HepG2 (cell line): ENCODE measurements around the gene GTF2F2. TPM values are rescaled to one million over a fixed set of nuclear protein-coding genes. Genes with fewer than 3 reads are reported as not detected.

ENCODE experiments used
- ATAC-seq: fragments of 200-7000 bp; cut with Tn5 transposase; 3 replicates; pipeline ENCODE4 v1.9.1; 2020; ENCODE audit warnings: mild to moderate bottlenecking, moderate library complexity
- BruUV-seq: library from RNA; stranded (reverse); fragments of 400-500 nt; replicated peaks from 2 replicates; lab custom pipeline; 2021; lab: Mats Ljungman, UMichigan
- CTCF ChIA-PET: fragments of 300-600 bp; formaldehyde crosslinking; extraction: SDS; loops from one replicate; lab custom pipeline; 2021; ENCODE audit warnings: low total read pairs, inconsistent platforms, low intra/inter-chr PET ratio; lab: Yijun Ruan, JAX
- POLR2A ChIA-PET: fragments of 350-600 bp; sonication (Branson Sonifier 250); formaldehyde crosslinking; loops from one replicate; lab custom pipeline; 2020; ENCODE audit warnings: antibody characterized with exemption, inconsistent platforms; lab: Yijun Ruan, JAX
- DNase-seq: peaks from one replicate; pipeline ENCODE4 v3.0.0-alpha.2; 2015; ENCODE audit warnings: low spot score
- FAIRE-seq: peaks from 3 replicates; lab custom pipeline; 2011; peaks lifted over from hg19 to GRCh38; lab: Jason Lieb, UNC
- H2AFZ ChIP-seq: one replicate; pipeline ENCODE4 v1.6.1; 2011; ENCODE audit warnings: low read length, inconsistent platforms
- H3K27ac ChIP-seq: fragments of 300-600 bp; 3 replicates; pipeline ENCODE4 v1.8.0; 2011; ENCODE audit warnings: mixed run types, mild to moderate bottlenecking, mixed read lengths, low read length, inconsistent platforms; ENCODE audit not compliant: insufficient read depth; ENCODE audit errors: extremely low read length
- H3K27me3 ChIP-seq, 2 experiments: fragments of 200-600 bp in 1 of 2; 2 replicates in 1 of 2; 3 replicates in 1 of 2; pipeline versions ENCODE4 v1.6.0 to v1.8.0; 2011; ENCODE audit warnings: low read length in 2 of 2, mild to moderate bottlenecking in 2 of 2, moderate library complexity in 2 of 2, inconsistent platforms in 1 of 2; ENCODE audit not compliant: insufficient read depth in 2 of 2, control insufficient read depth in 1 of 2
- H3K36me3 ChIP-seq, 2 experiments: fragments of 200-600 bp in 1 of 2; replicated peaks in 1 of 2; 2 replicates in 1 of 2; 3 replicates in 1 of 2; pipeline versions ENCODE4 v1.5.1 to v1.8.0; 2011; ENCODE audit warnings: low read length in 2 of 2, inconsistent platforms in 1 of 2; ENCODE audit not compliant: insufficient read depth in 2 of 2, control insufficient read depth in 1 of 2
- H3K4me1 ChIP-seq: 2 replicates; pipeline ENCODE4 v1.5.1; 2012; ENCODE audit warnings: low read length, inconsistent platforms; ENCODE audit not compliant: insufficient read depth
- H3K4me2 ChIP-seq: 2 replicates; pipeline ENCODE4 v1.6.0; 2011; ENCODE audit warnings: low read depth, low read length, inconsistent platforms
- H3K4me3 ChIP-seq, 3 experiments: fragments of 200-600 bp in 1 of 3; sonication (generic), shearing (Covaris generic) in 1 of 3; replicated peaks in 1 of 3; 2 replicates each; pipeline ENCODE4 v1.5.1; 2011 to 2016; ENCODE audit warnings: low read length in 3 of 3, inconsistent platforms in 2 of 3, low read depth in 2 of 3, mild to moderate bottlenecking in 2 of 3, control low read depth in 1 of 3, mixed read lengths in 1 of 3; ENCODE audit not compliant: insufficient read depth in 1 of 3
- H3K79me2 ChIP-seq: one replicate; pipeline ENCODE4 v1.6.1; 2011; ENCODE audit warnings: low read length, inconsistent platforms; ENCODE audit not compliant: insufficient read depth
- H3K9ac ChIP-seq: 2 replicates; pipeline ENCODE4 v1.6.0; 2011; ENCODE audit warnings: mild to moderate bottlenecking, low read depth, low read length, inconsistent platforms; ENCODE audit not compliant: insufficient read depth
- H3K9me3 ChIP-seq: 2 replicates; pipeline ENCODE4 v1.5.1; 2012; ENCODE audit warnings: mild to moderate bottlenecking, low read length
- H4K20me1 ChIP-seq: 2 replicates; pipeline ENCODE4 v1.6.0; 2011; ENCODE audit warnings: inconsistent platforms, mild to moderate bottlenecking, low read length, moderate library complexity; ENCODE audit not compliant: insufficient read depth
- HDAC2 ChIP-seq: sonication (generic); formaldehyde crosslinking; IDR thresholded peaks from 2 replicates; pipeline ENCODE4 v1.4.0; 2020; ENCODE audit warnings: missing genetic modification reagents
- ISX ChIP-seq: sonication (generic); formaldehyde crosslinking; conservative IDR thresholded peaks from 2 replicates; pipeline ENCODE4 v1.5.0; 2020; ENCODE audit warnings: missing genetic modification reagents
- NR3C1 ChIP-seq: sonication (generic); formaldehyde crosslinking; IDR thresholded peaks from 2 replicates; pipeline ENCODE4 v1.4.0; 2020; ENCODE audit warnings: missing genetic modification reagents
- ZFP41 ChIP-seq: sonication (generic); formaldehyde crosslinking; IDR thresholded peaks from 2 replicates; pipeline ENCODE4 v1.4.0; 2020; ENCODE audit warnings: mild to moderate bottlenecking, missing genetic modification reagents, borderline replicate concordance
- ZMAT3 ChIP-seq: sonication (generic); formaldehyde crosslinking; conservative IDR thresholded peaks from 2 replicates; pipeline ENCODE4 v1.7.0; 2021; ENCODE audit warnings: missing genetic modification reagents
- ZNF780A ChIP-seq: sonication (generic); formaldehyde crosslinking; IDR thresholded peaks from 2 replicates; pipeline ENCODE4 v1.8.0; 2022; ENCODE audit warnings: mild to moderate bottlenecking, missing genetic modification reagents, moderate library complexity
- ZSCAN25 ChIP-seq: sonication (generic); formaldehyde crosslinking; IDR thresholded peaks from 2 replicates; pipeline ENCODE4 v1.8.0; 2022; ENCODE audit warnings: mild to moderate bottlenecking, missing genetic modification reagents
- WGBS: methylation state at CpG from one replicate; pipeline ENCODE4 v1.1.6; 2017; ENCODE audit warnings: low lambda C conversion rate; 5-methylcytosine and 5-hydroxymethylcytosine counted together
- in situ Hi-C: cut with HindIII; loops from 2 replicates; pipeline ENCODE4 v1.10.0; 2017; ENCODE audit warnings: low pct_unique_long_range_greater_than_20kb; ENCODE audit not compliant: extremely low pct_ligation_motif_present
- intact Hi-C: fragments of 100-400 bp; cut with micrococcal nuclease; formaldehyde crosslinking; loops from one replicate; pipeline ENCODE4 v1.10.0; 2022; ENCODE audit not compliant: unreplicated experiment
- polyA plus RNA-seq, 8 experiments: library from polyadenylated mRNA; depleted of rRNA in 3 of 8; stranded (reverse) in 7 of 8; unstranded in 1 of 8; fragments of >200 nt; fragmentation: Illumina TruSeq in 4 of 8; extraction: Trizol in 4 of 8; gene quantifications; 2 replicates each; pipeline versions ENCODE4 v1.2.1 to v1.2.3, GENCODE V29; 2011 to 2016; ENCODE audit warnings: low read depth in 4 of 8, missing spikeins in 1 of 8, mixed read lengths in 1 of 8; ENCODE audit not compliant: insufficient read depth in 1 of 8
- total RNA-seq, 5 experiments: library from RNA; depleted of rRNA; stranded (reverse); fragments of >200 nt; fragmentation: Illumina TruSeq; extraction: Trizol; gene quantifications; 2 replicates each; pipeline ENCODE4 v1.2.3, GENCODE V29; 2016; ENCODE audit warnings: low read depth in 1 of 5
- TF ChIP-seq, protein P1 (sequence below): sonication (generic); formaldehyde crosslinking; IDR thresholded peaks from 2 replicates; pipeline ENCODE4 v1.4.0; 2020; ENCODE audit warnings: missing genetic modification reagents, borderline replicate concordance

GTF2F2 gene
- total and polyA plus RNA-seq, 2 of the 13 experiments (the other 11 are each of a cell fraction or from before 2014, with no cell fraction given), result 10.6 to 32.8 TPM

DNA sequence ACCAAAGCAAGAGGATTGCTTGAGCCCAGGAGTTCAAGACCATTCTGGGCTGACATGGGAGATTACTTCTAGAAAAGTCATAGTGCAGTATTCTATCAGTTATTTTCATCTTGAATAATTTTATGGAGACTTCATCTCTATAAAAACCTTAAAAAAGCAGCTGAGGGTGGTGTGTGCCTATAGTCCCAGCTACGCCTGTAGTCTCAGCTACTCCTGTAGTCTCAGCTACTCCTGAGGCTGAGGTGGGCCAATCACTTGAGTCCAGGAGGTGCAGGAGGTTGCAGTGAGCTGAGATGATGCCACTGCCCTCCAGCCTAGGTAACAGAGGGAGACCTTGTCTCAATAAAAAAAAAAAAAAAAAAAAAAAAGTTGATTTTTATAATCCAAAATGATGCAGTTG lies 102.6 kb downstream of the GTF2F2 start:
- Histone ChIP-seq H3K36me3 (no peaks in the 10 kb centered on the region), H3K27ac (no peak overlapping the region), H3K79me2 (no peaks in the 10 kb centered on the region), H3K27me3 (no peaks in the 10 kb centered on the region), H3K4me1 (peaks cover 20% of the 10 kb centered on the region), H4K20me1 (no peaks in the 10 kb centered on the region), H3K9ac (no peak overlapping the region), H3K4me2 (no peak overlapping the region), H3K9me3 (no peaks in the 10 kb centered on the region), H3K4me3 (no peak overlapping the region), H2AFZ (no peak overlapping the region)
- TF ChIP-seq ZFP41 (no peak), HDAC2 (no peak), ZSCAN25 (CRISPR knock-in tag) (no peak), ISX (CRISPR knock-in tag) (no peak), ZMAT3 (CRISPR knock-in tag) (no peak), ZNF780A (CRISPR knock-in tag) (no peak), NR3C1 (CRISPR knock-in tag) (no peak)
- TF ChIP-seq, protein P1, sequence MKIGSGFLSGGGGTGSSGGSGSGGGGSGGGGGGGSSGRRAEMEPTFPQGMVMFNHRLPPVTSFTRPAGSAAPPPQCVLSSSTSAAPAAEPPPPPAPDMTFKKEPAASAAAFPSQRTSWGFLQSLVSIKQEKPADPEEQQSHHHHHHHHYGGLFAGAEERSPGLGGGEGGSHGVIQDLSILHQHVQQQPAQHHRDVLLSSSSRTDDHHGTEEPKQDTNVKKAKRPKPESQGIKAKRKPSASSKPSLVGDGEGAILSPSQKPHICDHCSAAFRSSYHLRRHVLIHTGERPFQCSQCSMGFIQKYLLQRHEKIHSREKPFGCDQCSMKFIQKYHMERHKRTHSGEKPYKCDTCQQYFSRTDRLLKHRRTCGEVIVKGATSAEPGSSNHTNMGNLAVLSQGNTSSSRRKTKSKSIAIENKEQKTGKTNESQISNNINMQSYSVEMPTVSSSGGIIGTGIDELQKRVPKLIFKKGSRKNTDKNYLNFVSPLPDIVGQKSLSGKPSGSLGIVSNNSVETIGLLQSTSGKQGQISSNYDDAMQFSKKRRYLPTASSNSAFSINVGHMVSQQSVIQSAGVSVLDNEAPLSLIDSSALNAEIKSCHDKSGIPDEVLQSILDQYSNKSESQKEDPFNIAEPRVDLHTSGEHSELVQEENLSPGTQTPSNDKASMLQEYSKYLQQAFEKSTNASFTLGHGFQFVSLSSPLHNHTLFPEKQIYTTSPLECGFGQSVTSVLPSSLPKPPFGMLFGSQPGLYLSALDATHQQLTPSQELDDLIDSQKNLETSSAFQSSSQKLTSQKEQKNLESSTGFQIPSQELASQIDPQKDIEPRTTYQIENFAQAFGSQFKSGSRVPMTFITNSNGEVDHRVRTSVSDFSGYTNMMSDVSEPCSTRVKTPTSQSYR (CRISPR knock-in tag), result no peak
- intact Hi-C loops, result no loop called here
- DNase-seq (no peak), ATAC-seq (no peak), FAIRE-seq (no peak)
- in situ Hi-C loops, result no loop called here
- no TSS peak for BruUV-seq
- ChIA-PET CTCF (no interaction called here), POLR2A (no interaction called here)
- 95% methylated on average over 1 of the region's 1 CpG for WGBS
